Thoracic aorta (tissue), 2 donors: ENCODE measurements around the gene ID2. TPM values are rescaled to one million over a fixed set of nuclear protein-coding genes. Genes with fewer than 3 reads are reported as not detected.

Experiments used
- ATAC-seq: fragments of 150-250 bp; one replicate; pipeline ENCODE4 v1.8.0; 2017; ENCODE audit warnings: low read depth; ENCODE audit not compliant: insufficient number of reproducible peaks, low FRiP score
- DNase-seq: peaks from one replicate; pipeline ENCODE4 v3.0.0-alpha.2; 2020; ENCODE audit warnings: low spot score
- H3K27ac ChIP-seq, 2 donors: fragments of 200-600 bp; sonication (generic); 1 replicate in 1 of 2; 2 replicates in 1 of 2; pipeline ENCODE4 v1.5.1; 2016; ENCODE audit warnings: mild to moderate bottlenecking in 2 of 2, moderate library complexity in 2 of 2
- H3K27me3 ChIP-seq: fragments of 200-600 bp; sonication (generic); replicated peaks from 2 replicates; pipeline ENCODE4 v1.6.0; 2016; ENCODE audit warnings: mild to moderate bottlenecking; ENCODE audit not compliant: insufficient read depth
- H3K36me3 ChIP-seq: fragments of 200-600 bp; sonication (generic); one replicate; pipeline ENCODE4 v1.5.1; 2016
- H3K4me1 ChIP-seq, 2 donors: fragments of 200-600 bp; sonication (generic); 1 replicate in 1 of 2; 2 replicates in 1 of 2; pipeline versions ENCODE4 v1.5.1 to v1.6.0; 2016; ENCODE audit warnings: low read depth in 2 of 2, mild to moderate bottlenecking in 1 of 2; ENCODE audit not compliant: control insufficient read depth in 1 of 2
- H3K4me3 ChIP-seq: fragments of 200-600 bp; sonication (generic); 2 replicates; pipeline ENCODE4 v1.5.1; 2016; ENCODE audit warnings: mild to moderate bottlenecking
- H3K9me3 ChIP-seq: fragments of 200-600 bp; sonication (generic); 2 replicates; pipeline ENCODE4 v1.5.1; 2016
- CTCF ChIP-seq: fragments of 200-600 bp; sonication (generic); IDR thresholded peaks from one replicate; pipeline ENCODE4 v1.5.1; 2019; ENCODE audit warnings: antibody characterized with exemption
- total RNA-seq, 2 donors: library from RNA; depleted of rRNA; stranded (reverse); fragments of >200 nt; gene quantifications; one replicate each; pipeline versions ENCODE4 v1.1.0 to v1.2.3, GENCODE V29; 2016

The ID2 gene
- total RNA-seq = 100 to 1,000 TPM; 198 to 486 TPM

- Histone ChIP-seq H3K4me1 (peaks cover 4 to 14% of the 10 kb centered on the region in 2 donors), H3K27me3 (no peaks in the 10 kb centered on the region), H3K36me3 (no peaks in the 10 kb centered on the region), H3K27ac (peak within 1 kb of the TSS; percentile 96 to 98), H3K4me3 (peak within 1 kb of the TSS; percentile 98), H3K9me3 (no peaks in the 10 kb centered on the region)
- DNase-seq (peak; percentile 99), ATAC-seq (peak; percentile 31)
- TF ChIP-seq CTCF = no peak
Observed at GRCh38 chr2:8681786-8682692, at the start of gene ID2. Gene ID2, plus strand, starts transcription at chr2:8682056. Its CDS starts 110 bp downstream, at chr2:8682166.

DNA sequence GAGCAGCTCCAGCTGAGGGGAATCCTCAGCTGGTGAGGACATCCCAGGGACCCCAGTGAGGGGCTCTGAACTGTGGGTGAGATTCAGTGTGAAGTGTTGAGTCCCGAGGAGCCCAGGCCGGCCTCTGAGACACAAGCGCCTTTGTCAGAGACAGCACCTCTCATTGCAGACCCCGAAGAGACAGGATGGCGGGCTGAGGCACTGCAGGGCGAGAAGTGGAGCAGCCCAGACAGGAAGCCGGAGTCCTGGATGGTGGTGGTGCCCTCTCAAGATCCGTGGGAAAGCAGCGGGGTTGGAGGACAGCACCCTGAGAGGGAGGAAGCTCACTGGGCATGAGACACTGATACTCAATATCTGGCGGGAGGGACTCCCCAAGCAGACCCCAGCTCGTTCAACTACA lies 49.1 kb upstream of the ID2 start:
- no peak for DNase-seq
- Histone ChIP-seq H3K4me1 (no peaks in the 10 kb centered on the region), H3K9me3 (no peaks in the 10 kb centered on the region), H3K27me3 (no peaks in the 10 kb centered on the region), H3K4me3 (no peak overlapping the region), H3K27ac (no peak overlapping the region), H3K36me3 (no peaks in the 10 kb centered on the region)
- TF ChIP-seq CTCF = no peak
- no peak for ATAC-seq

- Histone ChIP-seq H3K9me3 (no peaks in the 10 kb centered on the region), H3K36me3 (no peaks in the 10 kb centered on the region), H3K4me3 (no peak overlapping the region), H3K4me1 (no peaks in the 10 kb centered on the region), H3K27me3 (no peaks in the 10 kb centered on the region), H3K27ac (no peak overlapping the region)
- no peak for ATAC-seq
- no peak for TF ChIP-seq CTCF
- DNase-seq = no peak
Observed at GRCh38 chr2:8633186-8633734, 48.6 kb upstream of the ID2 start.

DNA sequence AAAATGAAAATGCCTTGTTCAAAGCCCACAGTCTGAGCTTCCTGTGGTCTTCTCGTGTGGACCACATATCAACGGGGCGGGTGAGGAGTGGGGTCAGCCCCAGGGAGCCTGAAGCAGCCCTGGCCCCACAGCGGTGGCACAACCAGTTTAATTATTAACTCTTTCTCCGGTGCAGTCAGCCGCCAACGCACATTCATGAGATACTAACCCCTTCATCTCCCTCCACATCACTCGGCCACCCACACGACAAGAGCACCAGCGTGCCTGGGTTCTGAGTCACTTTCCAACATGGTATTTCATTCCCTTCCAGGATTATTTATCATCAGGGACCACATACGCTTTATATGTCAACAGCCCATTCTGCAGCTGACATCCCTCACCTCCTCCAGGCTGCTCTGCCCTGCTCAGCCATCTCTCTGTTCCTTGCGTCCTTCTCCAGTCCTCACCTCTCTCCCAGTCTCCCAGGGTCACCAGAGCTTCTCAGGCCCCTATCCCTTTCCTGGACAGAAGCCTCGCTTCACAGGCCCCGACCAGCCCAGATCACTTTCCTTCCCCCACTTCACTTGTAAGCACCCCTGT lies 48.0 kb upstream of the ID2 start:
- H3K9me3 ChIP-seq = no peaks in the 10 kb centered on the region
- no peaks in the 10 kb centered on the region for H3K4me1 ChIP-seq
- no peak for ATAC-seq
- H3K4me3 ChIP-seq = no peak overlapping the region
- DNase-seq = no peak
- no peak for TF ChIP-seq CTCF
- no peak overlapping the region for H3K27ac ChIP-seq
- H3K36me3 ChIP-seq = no peaks in the 10 kb centered on the region
- no peaks in the 10 kb centered on the region for H3K27me3 ChIP-seq

DNA sequence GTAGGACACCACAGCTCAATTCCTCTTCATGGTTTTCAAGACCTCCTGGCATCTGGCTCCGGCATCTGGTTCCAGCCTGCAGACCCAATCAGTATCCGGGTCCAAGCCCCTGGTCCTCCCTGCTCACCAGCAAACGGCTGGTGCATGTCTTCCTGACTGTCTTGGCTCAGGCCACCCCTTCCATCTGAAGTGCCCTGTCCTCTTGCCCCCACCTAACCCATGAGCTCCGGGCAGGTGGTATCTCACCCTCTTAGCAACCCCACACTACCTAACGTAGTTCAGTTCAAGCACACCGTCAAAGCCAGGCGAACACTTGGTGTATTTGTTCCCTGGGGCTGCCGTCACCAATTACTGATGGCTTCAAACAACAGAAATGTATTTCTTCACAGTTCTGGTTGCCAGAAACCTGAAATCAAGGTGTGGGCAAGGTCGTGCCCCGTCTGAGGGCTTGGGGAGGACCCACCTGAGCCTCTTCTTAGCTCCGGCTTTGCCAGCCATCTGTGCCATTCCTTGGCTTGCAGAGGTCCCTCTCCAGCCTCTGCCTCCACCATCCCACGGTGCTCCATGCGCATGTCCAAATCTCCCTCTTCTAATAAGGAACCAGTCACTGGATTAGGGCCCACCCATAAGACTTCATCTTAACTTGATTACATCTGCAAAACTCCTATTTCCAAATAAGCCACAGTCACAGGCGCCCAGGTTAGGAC lies 47.2 kb upstream of the ID2 start:
- Histone ChIP-seq H3K36me3 (no peaks in the 10 kb centered on the region), H3K27me3 (no peaks in the 10 kb centered on the region), H3K27ac (no peak overlapping the region), H3K4me3 (no peak overlapping the region), H3K9me3 (no peaks in the 10 kb centered on the region), H3K4me1 (no peaks in the 10 kb centered on the region)
- no peak for TF ChIP-seq CTCF
- ATAC-seq (no peak), DNase-seq (no peak)
